Ecto neural progenitor cell (in vitro differentiated cells): ENCODE measurements around the gene ZNF154.

Experiments
- DNase-seq: peaks from one replicate; pipeline ENCODE4 v3.0.0-alpha.2; 2018; ENCODE audit warnings: low spot score

ZNF154 gene

DNA sequence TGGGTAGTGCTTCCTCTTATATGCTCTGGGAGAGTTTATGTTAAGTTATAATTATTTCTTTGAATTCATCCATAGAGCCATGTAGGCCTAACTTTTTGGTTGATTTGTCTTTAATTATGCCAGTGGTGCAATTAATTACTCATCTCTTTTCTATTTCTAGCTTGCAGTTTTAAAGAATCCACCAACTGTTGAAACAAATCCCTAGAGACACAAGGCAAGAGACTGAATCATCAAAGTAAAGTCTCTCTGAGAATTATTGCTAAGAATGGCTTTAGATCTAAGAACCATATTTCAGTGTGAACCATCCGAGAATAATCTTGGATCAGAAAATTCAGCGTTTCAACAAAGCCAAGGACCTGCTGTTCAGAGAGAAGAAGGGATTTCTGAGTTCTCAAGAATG is 33.1 kb downstream of the ZNF154 start:
- no peak for DNase-seq

DNA sequence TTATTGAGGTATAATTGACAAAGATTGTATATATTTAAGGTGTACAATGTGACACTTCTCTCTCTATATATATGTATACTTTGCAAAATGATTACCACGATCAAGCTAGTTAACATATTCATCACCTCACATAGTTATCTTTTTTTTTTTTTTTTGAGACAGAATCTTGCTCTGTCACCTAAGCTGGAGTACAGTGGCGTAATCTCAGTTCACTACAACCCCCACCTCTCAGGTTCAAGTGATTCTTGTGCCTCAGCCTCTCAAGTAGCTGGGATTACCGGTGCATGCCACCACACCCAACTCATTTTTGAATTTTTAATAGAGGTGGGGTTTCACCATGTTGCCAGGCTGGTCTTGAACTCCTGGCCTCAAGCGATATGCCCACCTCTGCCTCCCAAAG is 36.5 kb downstream of the ZNF154 start:
- DNase-seq = no peak

DNA sequence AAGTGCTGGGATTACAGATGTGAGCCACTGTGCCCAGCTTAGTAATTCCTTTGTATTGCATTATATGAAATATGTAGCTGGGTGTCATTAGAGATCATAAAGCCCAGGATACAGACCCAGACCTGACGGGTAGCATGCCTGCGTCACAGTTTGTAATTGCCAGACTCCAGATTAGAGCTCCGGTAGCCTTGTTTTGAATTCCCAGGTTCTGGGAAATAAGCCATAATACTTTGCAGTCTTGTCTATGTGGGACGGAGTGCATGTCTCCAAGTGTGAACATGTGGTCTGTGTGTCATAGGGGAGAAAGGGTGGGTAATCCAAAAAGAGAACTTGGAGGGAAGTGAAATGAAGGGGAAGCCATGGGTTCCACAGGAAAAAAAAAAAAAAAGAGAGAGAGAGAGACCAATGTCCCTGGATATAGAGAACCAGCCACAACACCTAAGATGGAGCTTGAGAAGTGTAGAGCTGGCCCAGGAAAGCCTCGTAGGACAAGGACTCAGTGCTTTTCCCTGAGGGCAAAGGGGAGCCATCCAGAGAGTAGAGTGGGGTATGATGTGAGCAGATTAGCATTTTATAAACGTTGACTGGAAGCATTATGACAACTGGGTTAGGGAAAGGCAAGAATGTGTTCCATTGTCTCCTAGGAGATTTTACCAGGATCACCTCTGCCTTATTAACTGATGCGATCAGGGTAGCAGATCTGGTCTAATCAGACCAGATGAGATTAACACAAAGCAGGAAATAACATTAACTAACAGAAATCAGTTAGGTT is 37.7 kb downstream of the ZNF154 start:
- DNase-seq = no peak

DNA sequence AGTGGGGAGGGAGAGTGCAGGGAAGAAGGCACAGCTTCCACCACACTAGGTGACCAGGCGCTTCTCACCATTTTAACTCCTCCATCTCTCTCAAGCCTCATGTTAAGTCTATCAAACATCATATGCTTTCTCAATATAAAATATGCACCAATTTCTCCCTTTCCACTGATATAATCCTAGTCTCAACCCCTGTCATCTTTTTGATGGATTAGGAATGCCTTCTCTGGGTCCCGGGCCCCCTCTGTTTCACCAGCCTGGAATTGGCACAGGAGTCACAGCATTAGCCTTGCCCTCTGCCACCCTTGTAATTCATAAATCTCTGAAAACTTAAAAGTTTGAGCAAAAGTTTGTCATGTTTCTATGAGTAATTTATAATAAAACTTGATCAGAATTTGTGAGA is 40.4 kb downstream of the ZNF154 start, which contains the start of gene ZSCAN4:
TSS of gene ZSCAN4 (plus strand) at position 301 of the 400 bp plus-strand sequence. CDS start 7,211 bp downstream, outside the sequence.
- no peak for DNase-seq

DNA sequence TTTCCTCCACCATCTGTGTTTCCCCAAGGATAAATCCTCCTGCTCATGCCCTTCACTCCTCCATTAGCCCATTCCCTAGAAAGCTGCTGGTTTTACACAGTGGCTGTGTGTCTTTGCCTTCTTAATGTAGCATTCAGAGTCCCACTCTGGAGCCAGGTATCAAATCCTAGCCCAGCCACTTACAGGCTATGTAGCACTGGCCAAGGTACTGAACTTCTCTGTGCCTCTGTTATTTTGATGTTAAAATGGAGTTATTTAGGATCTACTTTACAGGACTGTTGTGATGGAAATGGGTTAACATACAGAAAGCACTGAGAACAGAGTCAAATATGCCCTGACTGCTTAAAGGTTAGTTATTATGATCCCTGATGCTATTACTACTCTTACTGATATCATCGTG is 41.8 kb downstream of the ZNF154 start:
- DNase-seq = no peak

DNA sequence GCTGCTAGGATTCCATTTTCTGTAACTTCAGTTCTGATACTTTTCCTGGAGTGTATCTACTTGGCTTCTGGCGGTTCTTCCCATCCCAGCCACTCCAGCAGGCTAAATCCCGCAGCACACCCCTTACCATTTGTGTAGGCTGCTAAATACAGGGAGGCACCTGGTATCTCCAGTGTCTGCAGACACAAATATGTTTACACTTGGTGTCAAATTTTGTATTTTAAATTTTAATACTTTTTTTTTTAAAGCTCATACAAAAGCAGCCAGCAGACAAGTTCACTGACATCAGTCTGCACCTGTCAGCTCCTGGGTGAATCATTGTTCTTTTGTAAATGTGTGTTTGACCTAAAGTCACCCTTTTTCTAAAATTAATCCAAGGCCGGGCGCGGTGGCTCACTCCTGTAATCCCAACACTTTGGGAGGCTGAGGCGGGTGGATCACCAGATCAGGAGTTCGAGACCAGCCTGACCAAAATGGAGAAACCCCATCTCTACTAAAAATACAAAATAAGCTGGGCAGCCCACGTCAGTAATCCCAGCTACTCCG is 43.7 kb downstream of the ZNF154 start:
- DNase-seq = no peak

DNA sequence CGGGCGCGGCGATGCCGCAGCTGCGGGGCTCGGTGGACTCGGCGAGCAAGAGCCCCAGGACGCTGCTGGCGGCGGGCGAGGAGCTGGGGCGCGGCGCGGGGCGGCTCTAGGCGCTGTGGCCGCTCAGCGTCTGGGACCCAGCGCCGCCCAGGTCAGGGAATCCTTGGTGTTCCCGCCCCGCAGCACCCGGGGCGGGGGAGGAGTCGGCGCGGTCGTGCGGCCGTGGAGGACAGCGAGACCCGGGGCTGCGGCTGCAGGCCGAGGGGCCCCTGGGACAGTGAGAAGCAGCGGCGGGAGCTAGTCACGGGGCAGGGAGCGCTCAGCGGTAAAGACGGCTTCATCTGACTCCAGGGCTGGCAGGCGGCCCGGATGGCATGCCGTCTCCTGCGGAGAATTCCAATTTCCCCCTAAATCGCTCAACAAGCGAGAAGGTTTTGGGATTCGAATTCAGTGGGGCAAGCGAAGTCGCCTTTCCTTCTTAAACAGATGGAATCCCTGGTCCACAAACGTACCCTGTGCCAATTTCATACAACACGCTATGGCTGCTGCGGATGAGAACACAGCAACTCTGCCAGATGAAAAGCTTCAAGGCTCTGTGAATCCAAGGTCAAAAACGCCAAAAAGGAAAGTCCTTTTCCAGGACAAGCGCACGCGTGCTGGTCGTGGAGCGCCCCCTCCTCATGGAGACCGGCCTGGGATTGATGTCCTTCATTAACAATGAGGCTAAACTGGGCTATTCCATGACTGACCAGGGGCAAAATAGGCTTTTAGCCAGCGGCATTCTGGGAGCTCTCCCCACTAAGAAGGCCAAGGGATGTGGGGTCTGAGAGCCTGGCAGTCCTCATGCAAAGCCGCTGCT is 44.5 kb downstream of the ZNF154 start:
- peak; percentile 74 for DNase-seq

DNA sequence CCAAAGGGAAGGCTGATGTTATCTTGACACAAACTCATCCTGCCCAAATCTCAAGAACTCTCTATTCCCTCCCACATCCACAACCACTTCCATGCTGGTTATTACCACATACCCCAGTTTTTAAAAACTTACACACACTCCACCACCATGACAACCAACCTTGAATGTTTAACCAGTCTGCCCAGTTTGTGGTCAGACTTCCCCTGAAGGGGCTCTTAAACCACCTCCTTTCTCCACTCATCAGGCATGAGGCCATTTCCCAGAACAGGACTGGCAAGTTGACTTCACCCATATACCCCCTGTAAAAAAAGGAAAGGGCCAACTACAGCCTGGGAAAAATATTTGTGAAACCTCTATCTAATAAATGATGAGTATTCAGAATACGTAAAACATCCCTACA is 52.7 kb downstream of the ZNF154 start:
- no peak for DNase-seq

DNA sequence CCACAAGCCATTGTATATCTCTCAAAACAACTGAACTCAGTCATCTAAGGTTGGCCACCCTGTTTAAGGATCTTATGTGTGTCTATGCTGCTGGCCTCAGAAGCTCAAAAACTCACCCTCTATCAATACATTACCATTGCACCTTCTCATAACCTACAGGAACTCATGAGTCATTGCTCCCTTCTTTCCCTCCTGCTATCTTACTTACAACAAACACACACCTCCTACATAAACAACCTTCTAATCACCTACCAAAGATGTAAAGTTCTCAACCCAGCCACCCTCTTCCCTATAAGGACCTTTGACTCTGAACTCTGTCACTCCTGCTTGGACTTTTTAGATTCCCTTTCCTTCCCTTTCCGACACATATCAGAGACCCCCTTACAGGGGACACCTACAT is 53.6 kb downstream of the ZNF154 start:
- DNase-seq = no peak

DNA sequence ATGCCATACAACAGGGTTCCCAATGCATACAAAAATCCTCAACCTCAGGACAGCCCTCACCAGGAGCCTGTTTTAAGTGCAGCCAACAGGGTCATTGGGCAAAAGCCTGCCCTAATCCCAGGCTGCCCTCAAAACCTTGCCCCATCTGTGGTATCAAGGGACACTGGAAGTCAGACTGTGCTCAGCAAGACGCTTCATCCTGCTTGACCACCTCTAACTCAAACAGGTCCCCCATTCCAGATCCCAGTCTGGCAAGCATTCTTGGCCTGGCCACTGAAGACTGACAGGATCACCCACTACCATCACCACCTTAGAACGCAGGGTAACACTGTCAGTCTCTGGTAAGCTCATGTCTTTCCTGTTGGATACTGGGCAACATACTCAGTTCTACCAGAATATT is 55.3 kb downstream of the ZNF154 start:
- DNase-seq = no peak

DNA sequence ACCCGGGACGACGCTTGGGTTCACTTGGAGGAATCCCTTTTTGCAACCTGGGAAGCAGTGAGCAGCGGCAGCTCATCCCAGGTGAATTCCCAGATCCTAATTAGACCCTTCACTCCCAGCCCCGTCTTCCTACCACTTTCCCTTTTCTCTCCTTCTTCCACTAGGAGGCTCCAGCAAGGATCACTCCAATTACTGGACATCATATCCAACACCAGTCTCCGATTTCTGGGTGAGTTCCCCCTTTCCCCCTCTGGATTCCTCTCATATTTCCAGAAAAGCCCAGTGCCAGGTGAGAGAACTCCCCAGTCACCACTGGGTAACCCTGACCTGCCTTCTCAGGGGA is 57.4 kb downstream of the ZNF154 start:
- no peak for DNase-seq

DNA sequence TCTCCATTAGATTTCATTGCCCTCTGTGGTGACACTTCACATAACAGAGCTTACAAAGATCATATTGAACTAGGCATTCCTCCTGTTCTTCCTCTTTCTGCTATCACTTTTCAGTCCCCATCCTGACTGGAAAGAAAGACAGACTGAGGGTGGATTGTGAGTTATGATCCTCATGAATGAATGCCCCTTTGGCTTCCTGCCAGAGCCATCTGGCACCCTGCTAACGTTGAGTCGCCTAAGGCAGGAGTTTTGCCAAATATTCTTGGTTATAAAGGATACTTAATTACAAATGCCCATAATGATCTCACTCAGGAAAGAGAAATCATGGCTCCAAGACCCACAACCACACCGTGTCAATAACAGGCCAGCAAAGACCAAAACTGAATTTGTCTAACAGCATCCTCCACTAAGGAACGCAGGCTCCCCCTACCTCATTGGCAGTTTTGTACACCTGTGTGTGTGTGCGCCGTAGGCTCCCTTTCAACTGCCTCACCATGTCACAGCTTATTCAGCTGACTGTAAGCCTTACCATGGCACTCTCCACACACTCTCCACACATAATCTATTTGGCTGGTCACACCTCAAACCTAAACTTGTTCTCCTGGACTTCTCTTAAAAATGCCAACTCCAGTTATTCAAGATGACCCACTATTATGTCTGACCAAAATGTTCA is 60.5 kb downstream of the ZNF154 start:
- DNase-seq = no peak
